ENCODE measurements around the gene MAL.

Gene MAL

DNA sequence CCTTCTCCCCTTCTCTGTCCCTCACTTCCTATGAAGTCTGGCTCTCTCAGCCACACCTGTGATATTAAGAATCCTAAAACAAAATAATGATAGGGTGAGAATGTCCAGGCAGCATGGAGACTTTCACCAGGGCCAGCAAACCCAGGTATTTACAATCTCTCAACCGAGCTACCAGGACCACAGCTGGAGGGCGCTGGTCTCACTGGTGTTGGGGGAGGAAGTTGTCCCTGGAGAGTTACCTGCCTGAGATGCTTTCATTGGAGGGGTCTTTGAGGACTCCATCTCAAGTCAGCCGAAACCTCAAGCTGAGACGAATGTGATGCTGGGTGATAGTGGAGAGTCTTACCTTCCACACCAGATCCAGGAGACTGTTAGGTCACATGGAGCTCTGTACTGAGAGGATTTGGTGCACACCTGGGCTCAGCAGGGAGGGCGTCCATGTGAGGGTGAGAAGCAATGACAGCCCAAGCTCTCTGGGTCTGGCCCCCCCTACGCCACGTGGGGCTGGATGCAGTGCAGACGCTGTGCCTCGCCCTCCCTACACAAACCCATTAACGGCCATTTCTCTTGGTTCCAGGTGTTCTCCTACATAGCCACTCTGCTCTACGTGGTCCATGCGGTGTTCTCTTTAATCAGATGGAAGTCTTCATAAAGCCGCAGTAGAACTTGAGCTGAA lies 27.4 kb downstream of the MAL start:
- DNase-seq (ENCODE audit: extremely low read depth, insufficient read length) = no peak
- H3K36me3 ChIP-seq (ENCODE audit: control insufficient read depth, insufficient read depth, low read length) = no peaks in the 10 kb centered on the region
- TF ChIP-seq, protein P1, sequence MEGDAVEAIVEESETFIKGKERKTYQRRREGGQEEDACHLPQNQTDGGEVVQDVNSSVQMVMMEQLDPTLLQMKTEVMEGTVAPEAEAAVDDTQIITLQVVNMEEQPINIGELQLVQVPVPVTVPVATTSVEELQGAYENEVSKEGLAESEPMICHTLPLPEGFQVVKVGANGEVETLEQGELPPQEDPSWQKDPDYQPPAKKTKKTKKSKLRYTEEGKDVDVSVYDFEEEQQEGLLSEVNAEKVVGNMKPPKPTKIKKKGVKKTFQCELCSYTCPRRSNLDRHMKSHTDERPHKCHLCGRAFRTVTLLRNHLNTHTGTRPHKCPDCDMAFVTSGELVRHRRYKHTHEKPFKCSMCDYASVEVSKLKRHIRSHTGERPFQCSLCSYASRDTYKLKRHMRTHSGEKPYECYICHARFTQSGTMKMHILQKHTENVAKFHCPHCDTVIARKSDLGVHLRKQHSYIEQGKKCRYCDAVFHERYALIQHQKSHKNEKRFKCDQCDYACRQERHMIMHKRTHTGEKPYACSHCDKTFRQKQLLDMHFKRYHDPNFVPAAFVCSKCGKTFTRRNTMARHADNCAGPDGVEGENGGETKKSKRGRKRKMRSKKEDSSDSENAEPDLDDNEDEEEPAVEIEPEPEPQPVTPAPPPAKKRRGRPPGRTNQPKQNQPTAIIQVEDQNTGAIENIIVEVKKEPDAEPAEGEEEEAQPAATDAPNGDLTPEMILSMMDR (IDR thresholded peaks at IDR 0.05; ENCODE audit: insufficient read depth, low read length, poor library complexity, severe bottlenecking) = no peak
- H3K27me3 ChIP-seq (replicated peaks; ENCODE audit: control insufficient read depth, insufficient read depth, low read length) = no peaks in the 10 kb centered on the region
- H3K4me3 ChIP-seq (replicated peaks; ENCODE audit: low read depth, low read length) = no peak overlapping the region

DNA sequence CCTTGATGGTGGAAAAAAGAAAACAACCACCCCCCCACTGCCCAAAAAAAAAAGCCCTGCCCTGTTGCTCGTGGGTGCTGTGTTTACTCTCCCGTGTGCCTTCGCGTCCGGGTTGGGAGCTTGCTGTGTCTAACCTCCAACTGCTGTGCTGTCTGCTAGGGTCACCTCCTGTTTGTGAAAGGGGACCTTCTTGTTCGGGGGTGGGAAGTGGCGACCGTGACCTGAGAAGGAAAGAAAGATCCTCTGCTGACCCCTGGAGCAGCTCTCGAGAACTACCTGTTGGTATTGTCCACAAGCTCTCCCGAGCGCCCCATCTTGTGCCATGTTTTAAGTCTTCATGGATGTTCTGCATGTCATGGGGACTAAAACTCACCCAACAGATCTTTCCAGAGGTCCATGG lies 28.0 kb downstream of the MAL start:
- no peak for DNase-seq (ENCODE audit: extremely low read depth, insufficient read length)
- TF ChIP-seq, protein P1 (IDR thresholded peaks at IDR 0.05; ENCODE audit: insufficient read depth, low read length, poor library complexity, severe bottlenecking) = peak; percentile 27
- Histone ChIP-seq H3K27me3 (replicated peaks; ENCODE audit: control insufficient read depth, insufficient read depth, low read length) (no peaks in the 10 kb centered on the region), H3K36me3 (ENCODE audit: control insufficient read depth, insufficient read depth, low read length) (no peaks in the 10 kb centered on the region), H3K4me3 (replicated peaks; ENCODE audit: low read depth, low read length) (no peak overlapping the region)

DNA sequence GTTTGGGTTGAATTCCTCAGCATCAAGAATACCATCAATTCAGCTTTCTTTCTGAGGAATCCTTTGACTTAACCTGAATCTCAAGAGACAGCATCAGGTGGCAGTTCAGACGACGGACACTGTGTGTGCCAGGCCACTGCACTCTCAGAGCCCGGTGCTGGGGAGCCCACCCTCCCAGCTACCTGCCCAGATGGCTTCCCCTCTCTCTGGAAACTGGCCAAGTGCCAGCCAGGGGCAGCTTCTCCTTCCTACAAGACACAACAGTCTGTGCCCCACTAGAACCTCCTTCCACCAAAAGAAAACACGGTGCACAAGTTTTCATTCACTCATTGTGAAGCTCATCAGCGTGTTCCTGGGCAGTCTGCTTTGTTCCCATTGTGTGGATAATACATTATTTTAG lies 28.5 kb downstream of the MAL start:
- no peaks in the 10 kb centered on the region for H3K36me3 ChIP-seq (ENCODE audit: control insufficient read depth, insufficient read depth, low read length)
- DNase-seq (ENCODE audit: extremely low read depth, insufficient read length) = no peak
- TF ChIP-seq, protein P1 (IDR thresholded peaks at IDR 0.05; ENCODE audit: insufficient read depth, low read length, poor library complexity, severe bottlenecking) = no peak
- no peak overlapping the region for H3K4me3 ChIP-seq (replicated peaks; ENCODE audit: low read depth, low read length)
- no peaks in the 10 kb centered on the region for H3K27me3 ChIP-seq (replicated peaks; ENCODE audit: control insufficient read depth, insufficient read depth, low read length)

DNA sequence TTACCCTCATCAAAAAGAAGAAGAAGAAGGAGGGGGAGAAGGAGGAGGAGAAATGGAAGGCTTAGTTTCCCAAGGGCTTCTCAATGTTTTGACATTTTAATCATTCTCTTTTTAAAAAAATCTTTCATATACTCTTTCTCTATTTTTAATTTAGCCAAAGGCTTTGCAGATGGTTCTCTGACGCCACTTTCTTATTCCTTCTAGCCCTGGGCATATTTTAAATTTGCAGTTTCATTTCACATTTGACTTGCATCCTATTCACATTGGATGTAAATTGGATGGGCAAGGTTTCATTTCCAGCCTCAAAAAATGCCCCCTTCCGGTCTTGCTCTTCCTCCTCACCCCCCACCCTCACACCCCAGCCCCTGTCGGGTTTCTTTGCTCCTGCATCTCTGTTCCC lies 29.8 kb downstream of the MAL start:
- H3K36me3 ChIP-seq (ENCODE audit: control insufficient read depth, insufficient read depth, low read length) = no peaks in the 10 kb centered on the region
- no peak overlapping the region for H3K4me3 ChIP-seq (replicated peaks; ENCODE audit: low read depth, low read length)
- H3K27me3 ChIP-seq (replicated peaks; ENCODE audit: control insufficient read depth, insufficient read depth, low read length) = no peaks in the 10 kb centered on the region
- TF ChIP-seq, protein P1 (IDR thresholded peaks at IDR 0.05; ENCODE audit: insufficient read depth, low read length, poor library complexity, severe bottlenecking) = no peak
- DNase-seq (ENCODE audit: extremely low read depth, insufficient read length) = no peak

DNA sequence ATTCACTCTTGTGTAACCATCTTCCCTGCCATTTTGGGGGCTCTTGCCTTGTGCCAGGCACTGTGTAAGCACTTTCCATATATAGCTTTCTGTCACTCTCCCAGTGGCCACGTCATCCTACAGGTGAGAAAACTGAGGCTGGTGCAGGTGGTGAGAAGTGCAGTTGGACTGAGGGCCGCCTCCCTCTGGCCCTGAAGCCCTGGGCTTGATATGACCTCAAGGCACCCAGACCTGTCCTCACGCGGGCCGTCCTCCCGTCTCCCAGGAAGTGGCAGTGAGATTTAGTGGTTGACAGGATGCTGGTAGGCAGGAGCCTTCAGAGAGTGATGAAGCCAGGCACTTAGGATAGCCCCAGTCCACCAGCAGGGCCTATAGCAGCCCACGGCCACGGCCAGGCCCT lies 30.5 kb downstream of the MAL start:
- no peaks in the 10 kb centered on the region for H3K36me3 ChIP-seq (ENCODE audit: control insufficient read depth, insufficient read depth, low read length)
- no peaks in the 10 kb centered on the region for H3K27me3 ChIP-seq (replicated peaks; ENCODE audit: control insufficient read depth, insufficient read depth, low read length)
- no peak for DNase-seq (ENCODE audit: extremely low read depth, insufficient read length)
- H3K4me3 ChIP-seq (replicated peaks; ENCODE audit: low read depth, low read length) = no peak overlapping the region
- TF ChIP-seq, protein P1 (IDR thresholded peaks at IDR 0.05; ENCODE audit: insufficient read depth, low read length, poor library complexity, severe bottlenecking) = no peak

All from GM06990 (cell line).